ENCODE data around the gene NISCH. TPM values are rescaled to one million over a fixed set of nuclear protein-coding genes. Genes with fewer than 3 reads are reported as not detected.
A peak's percentile ranks its signal among the peaks of the same experiment; 100 is the strongest.

NISCH gene
- total and polyA plus RNA-seq, 9 donors: 73.6 to 142 (median 97.4) TPM

GRCh38 chr3:52429779-52430415 lies 25.5 kb upstream of the NISCH start:
- TF ChIP-seq, protein P1, sequence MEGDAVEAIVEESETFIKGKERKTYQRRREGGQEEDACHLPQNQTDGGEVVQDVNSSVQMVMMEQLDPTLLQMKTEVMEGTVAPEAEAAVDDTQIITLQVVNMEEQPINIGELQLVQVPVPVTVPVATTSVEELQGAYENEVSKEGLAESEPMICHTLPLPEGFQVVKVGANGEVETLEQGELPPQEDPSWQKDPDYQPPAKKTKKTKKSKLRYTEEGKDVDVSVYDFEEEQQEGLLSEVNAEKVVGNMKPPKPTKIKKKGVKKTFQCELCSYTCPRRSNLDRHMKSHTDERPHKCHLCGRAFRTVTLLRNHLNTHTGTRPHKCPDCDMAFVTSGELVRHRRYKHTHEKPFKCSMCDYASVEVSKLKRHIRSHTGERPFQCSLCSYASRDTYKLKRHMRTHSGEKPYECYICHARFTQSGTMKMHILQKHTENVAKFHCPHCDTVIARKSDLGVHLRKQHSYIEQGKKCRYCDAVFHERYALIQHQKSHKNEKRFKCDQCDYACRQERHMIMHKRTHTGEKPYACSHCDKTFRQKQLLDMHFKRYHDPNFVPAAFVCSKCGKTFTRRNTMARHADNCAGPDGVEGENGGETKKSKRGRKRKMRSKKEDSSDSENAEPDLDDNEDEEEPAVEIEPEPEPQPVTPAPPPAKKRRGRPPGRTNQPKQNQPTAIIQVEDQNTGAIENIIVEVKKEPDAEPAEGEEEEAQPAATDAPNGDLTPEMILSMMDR (IDR thresholded peaks at IDR 0.05): no peak
- TF ChIP-seq EP300 (IDR thresholded peaks at IDR 0.05) (no peak), POLR2A (IDR thresholded peaks at IDR 0.05) (no peak)
- Histone ChIP-seq H3K27me3 (no peaks in the 10 kb centered on the region), H3K9me3 (no peaks in the 10 kb centered on the region), H3K27ac (no peak overlapping the region), H3K4me3 (no peak overlapping the region), H3K36me3 (no peaks in the 10 kb centered on the region), H3K4me1 (ENCODE audit: insufficient read depth) (peaks cover 6% of the 10 kb centered on the region)
- peak in 1 of 5 donors; percentile 13 for DNase-seq
- intact Hi-C loops (cut with DNase I): loop anchor here in 2 of 4 donors (2.0 to 10.0 kb wide), 3 partner anchors 17 to 645 kb away; no protein-coding TSS in a partner anchor
- WGBS, 3 donors: 85 to 89% (median 88%) methylated on average over 7 of the region's 7 CpGs

GRCh38 chr3:52430416-52430810 lies 25.0 kb upstream of the NISCH start:
- Histone ChIP-seq H3K4me3 (no peak overlapping the region), H3K36me3 (no peaks in the 10 kb centered on the region), H3K9me3 (no peaks in the 10 kb centered on the region), H3K27ac (no peak overlapping the region), H3K4me1 (ENCODE audit: insufficient read depth) (peaks cover 6% of the 10 kb centered on the region), H3K27me3 (no peaks in the 10 kb centered on the region)
- 93% methylated on average over 9 of the region's 9 CpGs for WGBS, 3 donors
- TF ChIP-seq POLR2A (IDR thresholded peaks at IDR 0.05): no peak
- TF ChIP-seq EP300 (IDR thresholded peaks at IDR 0.05): no peak
- TF ChIP-seq, protein P1 (IDR thresholded peaks at IDR 0.05): no peak
- peak in 1 of 5 donors; percentile 11 for DNase-seq
- intact Hi-C loops (cut with DNase I): loop anchor here in 1 of 4 donors (10.0 kb wide), 1 partner anchor 504 kb away; no protein-coding TSS in a partner anchor

GRCh38 chr3:52431459-52432223 lies 23.8 kb upstream of the NISCH start:
- DNase-seq: peak in 3 of 5 donors; percentile 9 to 34 (median 13)
- WGBS, 3 donors: 74 to 78% (median 75%) methylated on average over 10 of the region's 10 CpGs
- Histone ChIP-seq H3K27ac (no peak overlapping the region), H3K4me1 (ENCODE audit: insufficient read depth) (peaks cover 8% of the 10 kb centered on the region), H3K9me3 (no peaks in the 10 kb centered on the region), H3K36me3 (no peaks in the 10 kb centered on the region), H3K27me3 (no peaks in the 10 kb centered on the region), H3K4me3 (no peak overlapping the region)
- TF ChIP-seq POLR2A (IDR thresholded peaks at IDR 0.05) (no peak), EP300 (IDR thresholded peaks at IDR 0.05) (no peak)
- intact Hi-C loops (cut with DNase I): loop anchor here in 1 of 4 donors (10.0 kb wide), 1 partner anchor 503 kb away; no protein-coding TSS in a partner anchor

DNA sequence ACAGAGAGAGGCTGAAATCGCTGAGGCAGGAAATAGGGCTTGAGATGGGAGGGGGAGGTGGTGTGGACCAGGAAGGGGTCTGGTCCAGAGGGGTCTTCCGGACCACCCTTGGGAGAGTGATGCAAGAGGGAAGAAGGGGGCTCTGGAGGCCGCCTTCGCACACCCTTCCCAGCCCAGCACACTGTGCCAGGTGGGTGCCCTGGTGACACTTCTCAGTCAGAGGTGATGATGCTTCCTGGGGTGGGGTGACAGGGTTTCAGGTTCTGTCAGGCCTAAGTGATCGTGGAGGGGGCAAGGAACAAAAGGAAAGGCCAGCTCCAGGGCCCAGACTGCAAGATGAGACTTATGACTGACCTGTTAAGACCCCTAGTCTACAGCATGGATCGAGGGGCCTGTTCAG lies 23.2 kb upstream of the NISCH start:
- H3K4me1 ChIP-seq (ENCODE audit: insufficient read depth): peaks cover 10% of the 10 kb centered on the region
- TF ChIP-seq EP300 (IDR thresholded peaks at IDR 0.05): no peak
- TF ChIP-seq, protein P1 (IDR thresholded peaks at IDR 0.05): no peak
- TF ChIP-seq POLR2A (IDR thresholded peaks at IDR 0.05): no peak
- DNase-seq: peak in 1 of 5 donors; percentile 12
- H3K4me3 ChIP-seq: no peak overlapping the region
- H3K27ac ChIP-seq: no peak overlapping the region
- H3K27me3 ChIP-seq: no peaks in the 10 kb centered on the region
- H3K36me3 ChIP-seq: no peaks in the 10 kb centered on the region
- no peaks in the 10 kb centered on the region for H3K9me3 ChIP-seq
- intact Hi-C loops (cut with DNase I): loop anchor here in 1 of 4 donors (10.0 kb wide), 1 partner anchor 503 kb away; no protein-coding TSS in a partner anchor
- WGBS, 3 donors: 88 to 92% (median 89%) methylated on average over 6 of the region's 6 CpGs

Measured in ovary (tissue), 9 donors.